SK-N-SH treated with all-trans-retinoic acid at 6 μM for 48 hours (cell line): ENCODE measurements around the gene SMPD3.

Experiments used
- ATAC-seq: fragments of 200-7000 bp; cut with Tn5 transposase; 3 replicates; pipeline ENCODE4 v1.9.1; 2020; ENCODE audit warnings: mild to moderate bottlenecking, moderate library complexity
- CSDC2 ChIP-seq: fragments of 250-450 bp; sonication (Bioruptor Pico); IDR thresholded peaks from 2 replicates; pipeline ENCODE4 v1.5.0; 2020; ENCODE audit warnings: mild to moderate bottlenecking, moderate library complexity
- GLIS3 ChIP-seq: fragments of 250-450 bp; sonication (Bioruptor Pico); IDR thresholded peaks from 2 replicates; pipeline ENCODE4 v1.5.0; 2020; ENCODE audit warnings: mild to moderate bottlenecking, moderate library complexity
- ISL1 ChIP-seq: fragments of 250-450 bp; sonication (Bioruptor Pico); IDR thresholded peaks from 2 replicates; pipeline ENCODE4 v2.1.2; 2022; ENCODE audit warnings: mild to moderate bottlenecking, moderate library complexity
- OSR1 ChIP-seq: fragments of 250-450 bp; sonication (Bioruptor Pico); IDR thresholded peaks from 2 replicates; pipeline ENCODE4 v1.8.0; 2022; ENCODE audit warnings: moderate library complexity, mild to moderate bottlenecking, inconsistent platforms
- PPARA ChIP-seq: fragments of 250-450 bp; sonication (Bioruptor Pico); IDR thresholded peaks from 2 replicates; pipeline ENCODE4 v1.5.0; 2020; ENCODE audit warnings: mild to moderate bottlenecking, borderline replicate concordance
- RARB ChIP-seq: fragments of 250-450 bp; sonication (Bioruptor Pico); IDR thresholded peaks from 2 replicates; pipeline ENCODE4 v1.8.0; 2021; ENCODE audit warnings: mild to moderate bottlenecking, moderate library complexity
- TCF4 ChIP-seq: fragments of 250-450 bp; sonication (Bioruptor Pico); IDR thresholded peaks from 2 replicates; pipeline ENCODE4 v1.8.0; 2021; ENCODE audit warnings: mild to moderate bottlenecking, moderate library complexity, borderline replicate concordance
- ZC3H10 ChIP-seq: fragments of 250-450 bp; sonication (Bioruptor Pico); IDR thresholded peaks from 2 replicates; pipeline ENCODE4 v1.5.1; 2021; ENCODE audit warnings: mild to moderate bottlenecking, moderate library complexity
- ZFP30 ChIP-seq: fragments of 450-650 bp; formaldehyde crosslinking; IDR thresholded peaks from 2 replicates; pipeline ENCODE4 v1.5.0; 2022; ENCODE audit warnings: mild to moderate bottlenecking, moderate library complexity
- ZNF565 ChIP-seq: fragments of 450-650 bp; formaldehyde crosslinking; conservative IDR thresholded peaks from 2 replicates; pipeline ENCODE4 v1.5.0; 2020; ENCODE audit warnings: low read depth, mild to moderate bottlenecking, moderate library complexity
- ZNF70 ChIP-seq: fragments of 450-650 bp; formaldehyde crosslinking; IDR thresholded peaks from 2 replicates; pipeline ENCODE4 v1.5.0; 2020; ENCODE audit warnings: mild to moderate bottlenecking, moderate library complexity
- TF ChIP-seq, protein P1 (sequence below): fragments of 250-450 bp; sonication (Bioruptor Pico); IDR thresholded peaks from 2 replicates; pipeline ENCODE4 v1.5.1; 2020; ENCODE audit warnings: low read depth, mild to moderate bottlenecking, moderate library complexity
- TF ChIP-seq, protein P2 (sequence below): fragments of 250-450 bp; sonication (Bioruptor Pico); IDR thresholded peaks from 2 replicates; pipeline ENCODE4 v1.8.0; 2020; ENCODE audit warnings: mild to moderate bottlenecking, moderate library complexity, borderline replicate concordance
- TF ChIP-seq, protein P3 (sequence below): fragments of 250-450 bp; sonication (Bioruptor Pico); IDR thresholded peaks from 2 replicates; pipeline ENCODE4 v1.5.1; 2021; ENCODE audit warnings: mild to moderate bottlenecking, moderate library complexity
- TF ChIP-seq, protein P4 (sequence below): fragments of 250-450 bp; sonication (Bioruptor Pico); IDR thresholded peaks from 2 replicates; pipeline ENCODE4 v1.8.0; 2021; ENCODE audit warnings: low read depth, mild to moderate bottlenecking, moderate library complexity, borderline replicate concordance

SMPD3 gene

DNA sequence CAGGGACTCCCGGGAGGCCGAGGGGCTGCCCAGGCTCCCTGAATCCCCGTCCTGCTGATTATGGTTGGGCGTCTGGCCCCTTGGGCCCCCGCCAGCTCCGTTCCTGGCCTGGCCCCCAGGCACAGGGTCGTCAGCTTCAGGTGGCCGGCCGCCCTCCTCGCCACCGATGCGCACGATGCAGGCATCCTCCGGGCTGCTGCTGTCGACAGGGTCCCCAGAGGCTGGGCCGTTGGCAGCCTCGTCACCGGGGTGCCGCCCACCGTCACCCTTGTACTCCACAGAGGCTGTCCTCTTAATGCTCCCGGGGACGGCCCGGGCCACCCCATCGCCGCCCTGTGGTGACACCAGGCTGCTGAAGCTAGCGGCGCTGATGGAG is 77.0 kb downstream of the SMPD3 start:
- TF ChIP-seq, protein P1, sequence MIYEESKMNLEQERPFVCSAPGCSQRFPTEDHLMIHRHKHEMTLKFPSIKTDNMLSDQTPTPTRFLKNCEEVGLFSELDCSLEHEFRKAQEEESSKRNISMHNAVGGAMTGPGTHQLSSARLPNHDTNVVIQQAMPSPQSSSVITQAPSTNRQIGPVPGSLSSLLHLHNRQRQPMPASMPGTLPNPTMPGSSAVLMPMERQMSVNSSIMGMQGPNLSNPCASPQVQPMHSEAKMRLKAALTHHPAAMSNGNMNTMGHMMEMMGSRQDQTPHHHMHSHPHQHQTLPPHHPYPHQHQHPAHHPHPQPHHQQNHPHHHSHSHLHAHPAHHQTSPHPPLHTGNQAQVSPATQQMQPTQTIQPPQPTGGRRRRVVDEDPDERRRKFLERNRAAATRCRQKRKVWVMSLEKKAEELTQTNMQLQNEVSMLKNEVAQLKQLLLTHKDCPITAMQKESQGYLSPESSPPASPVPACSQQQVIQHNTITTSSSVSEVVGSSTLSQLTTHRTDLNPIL (CRISPR knock-in tag) = no peak
- no peak for TF ChIP-seq PPARA (CRISPR knock-in tag)
- TF ChIP-seq, protein P2, sequence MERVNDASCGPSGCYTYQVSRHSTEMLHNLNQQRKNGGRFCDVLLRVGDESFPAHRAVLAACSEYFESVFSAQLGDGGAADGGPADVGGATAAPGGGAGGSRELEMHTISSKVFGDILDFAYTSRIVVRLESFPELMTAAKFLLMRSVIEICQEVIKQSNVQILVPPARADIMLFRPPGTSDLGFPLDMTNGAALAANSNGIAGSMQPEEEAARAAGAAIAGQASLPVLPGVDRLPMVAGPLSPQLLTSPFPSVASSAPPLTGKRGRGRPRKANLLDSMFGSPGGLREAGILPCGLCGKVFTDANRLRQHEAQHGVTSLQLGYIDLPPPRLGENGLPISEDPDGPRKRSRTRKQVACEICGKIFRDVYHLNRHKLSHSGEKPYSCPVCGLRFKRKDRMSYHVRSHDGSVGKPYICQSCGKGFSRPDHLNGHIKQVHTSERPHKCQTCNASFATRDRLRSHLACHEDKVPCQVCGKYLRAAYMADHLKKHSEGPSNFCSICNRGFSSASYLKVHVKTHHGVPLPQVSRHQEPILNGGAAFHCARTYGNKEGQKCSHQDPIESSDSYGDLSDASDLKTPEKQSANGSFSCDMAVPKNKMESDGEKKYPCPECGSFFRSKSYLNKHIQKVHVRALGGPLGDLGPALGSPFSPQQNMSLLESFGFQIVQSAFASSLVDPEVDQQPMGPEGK (CRISPR knock-in tag) = no peak
- no peak for TF ChIP-seq ZNF70 (CRISPR knock-in tag)
- TF ChIP-seq ZC3H10 (CRISPR knock-in tag) = no peak
- no peak for TF ChIP-seq TCF4 (CRISPR knock-in tag)
- TF ChIP-seq, protein P3, sequence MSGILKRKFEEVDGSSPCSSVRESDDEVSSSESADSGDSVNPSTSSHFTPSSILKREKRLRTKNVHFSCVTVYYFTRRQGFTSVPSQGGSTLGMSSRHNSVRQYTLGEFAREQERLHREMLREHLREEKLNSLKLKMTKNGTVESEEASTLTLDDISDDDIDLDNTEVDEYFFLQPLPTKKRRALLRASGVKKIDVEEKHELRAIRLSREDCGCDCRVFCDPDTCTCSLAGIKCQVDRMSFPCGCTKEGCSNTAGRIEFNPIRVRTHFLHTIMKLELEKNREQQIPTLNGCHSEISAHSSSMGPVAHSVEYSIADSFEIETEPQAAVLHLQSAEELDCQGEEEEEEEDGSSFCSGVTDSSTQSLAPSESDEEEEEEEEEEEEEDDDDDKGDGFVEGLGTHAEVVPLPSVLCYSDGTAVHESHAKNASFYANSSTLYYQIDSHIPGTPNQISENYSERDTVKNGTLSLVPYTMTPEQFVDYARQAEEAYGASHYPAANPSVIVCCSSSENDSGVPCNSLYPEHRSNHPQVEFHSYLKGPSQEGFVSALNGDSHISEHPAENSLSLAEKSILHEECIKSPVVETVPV (CRISPR knock-in tag) = no peak
- TF ChIP-seq, all 23 proteins: peak for 0
- no peak for ATAC-seq

DNA sequence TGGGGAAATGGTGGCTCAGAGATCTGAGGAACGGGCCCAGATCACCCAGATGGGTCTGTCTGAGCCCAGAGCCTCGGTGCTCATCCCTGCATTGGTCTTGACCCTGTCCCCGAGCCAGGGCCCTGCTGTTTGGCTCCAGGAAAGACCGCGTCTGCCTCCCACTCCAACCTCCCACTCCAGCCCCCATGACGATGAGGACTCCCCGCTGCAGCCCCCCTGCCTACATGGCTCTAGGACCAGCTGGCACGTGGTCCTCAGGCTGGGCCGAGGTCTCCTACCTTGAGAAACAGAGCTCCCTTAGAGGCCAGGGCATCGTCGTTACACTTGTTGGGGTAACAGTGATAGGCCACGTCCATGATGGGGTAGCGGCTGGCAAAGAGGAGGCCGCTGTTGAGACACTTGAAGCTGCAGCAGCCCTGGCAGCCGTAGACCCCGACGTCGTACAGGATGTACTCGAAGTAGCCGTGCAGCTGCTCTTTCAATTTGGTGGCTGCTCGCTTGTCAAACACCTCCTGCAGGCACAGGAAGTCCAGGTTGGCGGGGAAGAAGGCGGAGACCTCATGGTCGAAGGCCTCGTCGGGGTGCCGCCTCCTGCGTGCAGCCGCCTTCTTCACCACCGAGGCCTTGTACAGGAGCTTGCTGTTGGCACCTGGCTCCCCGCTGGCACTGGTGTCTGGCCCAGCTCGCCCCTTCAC is 77.6 kb downstream of the SMPD3 start:
- ATAC-seq = no peak
- TF ChIP-seq GLIS3 (CRISPR knock-in tag) (no peak), ZNF565 (CRISPR knock-in tag) (no peak), RARB (no peak)
- TF ChIP-seq, protein P1 (CRISPR knock-in tag) = no peak

DNA sequence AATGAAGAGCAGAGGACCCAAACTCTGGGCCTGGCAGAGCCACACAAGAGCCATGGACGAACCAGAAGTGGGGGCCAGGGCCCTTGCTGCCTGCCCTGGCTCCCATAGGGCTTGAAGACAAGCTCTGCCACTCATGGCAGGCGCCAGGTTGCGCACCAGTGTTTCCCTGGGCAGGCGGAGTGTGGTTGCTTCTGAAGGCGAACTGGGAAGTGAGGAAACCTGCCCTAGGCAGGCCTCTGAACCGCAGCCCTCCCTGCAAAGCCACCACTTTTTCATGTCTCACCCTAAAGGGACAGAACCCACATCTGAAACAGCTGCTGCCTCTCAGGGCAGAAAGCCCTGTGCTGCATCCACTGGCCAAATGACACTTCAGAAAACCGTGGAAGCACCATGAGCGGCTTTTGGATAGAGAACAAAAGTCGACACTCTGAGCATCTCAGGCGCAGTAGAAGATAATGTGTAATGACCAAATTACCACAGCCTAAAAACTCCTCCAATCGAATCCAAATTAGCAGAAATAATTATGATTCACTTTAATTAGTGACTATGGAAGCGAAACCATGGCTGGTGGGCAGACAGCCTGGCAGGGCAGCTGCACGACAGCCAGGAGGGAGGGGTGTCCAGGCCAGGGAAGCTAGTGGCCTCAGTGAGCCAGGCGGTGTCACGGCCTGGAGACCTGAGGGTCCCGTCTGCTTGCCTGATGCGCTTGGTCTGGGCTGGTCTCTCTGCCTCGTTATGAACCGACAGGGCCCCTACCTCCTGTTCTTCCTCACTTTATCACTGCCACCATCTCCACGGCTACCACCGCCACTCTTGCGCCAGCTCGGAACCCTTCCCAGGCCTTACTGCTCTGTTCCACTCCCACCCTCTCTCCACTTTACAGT is 78.4 kb downstream of the SMPD3 start:
- ATAC-seq = no peak
- no peak for TF ChIP-seq CSDC2
- no peak for TF ChIP-seq RARB
- TF ChIP-seq OSR1 = no peak
- TF ChIP-seq, protein P4, sequence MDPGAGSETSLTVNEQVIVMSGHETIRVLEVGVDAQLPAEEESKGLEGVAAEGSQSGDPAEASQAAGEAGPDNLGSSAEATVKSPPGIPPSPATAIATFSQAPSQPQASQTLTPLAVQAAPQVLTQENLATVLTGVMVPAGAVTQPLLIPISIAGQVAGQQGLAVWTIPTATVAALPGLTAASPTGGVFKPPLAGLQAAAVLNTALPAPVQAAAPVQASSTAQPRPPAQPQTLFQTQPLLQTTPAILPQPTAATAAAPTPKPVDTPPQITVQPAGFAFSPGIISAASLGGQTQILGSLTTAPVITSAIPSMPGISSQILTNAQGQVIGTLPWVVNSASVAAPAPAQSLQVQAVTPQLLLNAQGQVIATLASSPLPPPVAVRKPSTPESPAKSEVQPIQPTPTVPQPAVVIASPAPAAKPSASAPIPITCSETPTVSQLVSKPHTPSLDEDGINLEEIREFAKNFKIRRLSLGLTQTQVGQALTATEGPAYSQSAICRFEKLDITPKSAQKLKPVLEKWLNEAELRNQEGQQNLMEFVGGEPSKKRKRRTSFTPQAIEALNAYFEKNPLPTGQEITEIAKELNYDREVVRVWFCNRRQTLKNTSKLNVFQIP (CRISPR knock-in tag) = no peak
- TF ChIP-seq, protein P3 (CRISPR knock-in tag) = no peak
- no peak for TF ChIP-seq ZC3H10 (CRISPR knock-in tag)
- TF ChIP-seq, protein P1 (CRISPR knock-in tag) = no peak
- TF ChIP-seq ZFP30 = no peak
- TF ChIP-seq ZNF565 (CRISPR knock-in tag) = no peak
- TF ChIP-seq ISL1 (CRISPR knock-in tag) = no peak
- TF ChIP-seq ZNF70 (CRISPR knock-in tag) = no peak
- TF ChIP-seq, protein P2 (CRISPR knock-in tag) = no peak
- TF ChIP-seq PPARA (CRISPR knock-in tag) = no peak
